ENCODE results near the gene OSBPL10.

OSBPL10 gene

DNA sequence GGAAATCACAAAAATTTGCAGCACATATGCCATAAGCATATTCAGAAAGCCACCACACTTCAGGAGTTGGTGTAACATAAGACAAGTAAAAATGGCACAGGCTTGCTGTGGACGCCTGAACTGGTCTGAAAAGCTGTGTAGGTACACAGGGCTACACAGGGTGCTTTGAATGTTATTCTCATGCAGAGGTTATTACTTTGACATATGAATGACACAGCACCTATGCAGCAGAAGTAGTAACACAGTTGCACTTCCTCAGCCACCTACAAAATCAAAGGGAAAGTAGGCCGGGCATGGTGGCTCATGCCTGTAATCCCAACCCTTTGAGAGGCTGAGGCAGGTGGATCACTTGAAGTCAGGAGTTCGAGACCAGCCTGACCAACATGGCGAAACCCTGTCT, 54.5 kb downstream of the OSBPL10 start:
- DNase-seq (ENCODE audit: low read depth in 4 of 4, low spot score in 1 of 4) = no peak

DNA sequence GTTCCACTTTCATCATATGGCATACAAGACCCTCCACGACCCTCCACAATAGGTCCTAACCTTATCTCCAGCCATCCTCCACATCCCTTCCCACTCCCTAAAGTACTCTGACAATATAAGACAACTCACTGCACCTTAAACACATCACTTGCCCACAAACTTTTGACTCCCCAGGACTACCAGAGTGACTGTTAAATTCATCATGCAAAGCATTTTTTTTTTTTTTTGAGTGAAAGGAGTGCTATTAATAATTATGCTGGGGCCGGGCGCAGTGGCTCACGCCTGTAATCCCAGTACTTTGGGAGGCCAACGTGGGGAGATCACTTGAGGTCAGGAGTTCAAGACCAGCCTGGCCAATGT, 55.8 kb downstream of the OSBPL10 start:
- no peak for DNase-seq (ENCODE audit: low read depth in 4 of 4, low spot score in 1 of 4)

DNA sequence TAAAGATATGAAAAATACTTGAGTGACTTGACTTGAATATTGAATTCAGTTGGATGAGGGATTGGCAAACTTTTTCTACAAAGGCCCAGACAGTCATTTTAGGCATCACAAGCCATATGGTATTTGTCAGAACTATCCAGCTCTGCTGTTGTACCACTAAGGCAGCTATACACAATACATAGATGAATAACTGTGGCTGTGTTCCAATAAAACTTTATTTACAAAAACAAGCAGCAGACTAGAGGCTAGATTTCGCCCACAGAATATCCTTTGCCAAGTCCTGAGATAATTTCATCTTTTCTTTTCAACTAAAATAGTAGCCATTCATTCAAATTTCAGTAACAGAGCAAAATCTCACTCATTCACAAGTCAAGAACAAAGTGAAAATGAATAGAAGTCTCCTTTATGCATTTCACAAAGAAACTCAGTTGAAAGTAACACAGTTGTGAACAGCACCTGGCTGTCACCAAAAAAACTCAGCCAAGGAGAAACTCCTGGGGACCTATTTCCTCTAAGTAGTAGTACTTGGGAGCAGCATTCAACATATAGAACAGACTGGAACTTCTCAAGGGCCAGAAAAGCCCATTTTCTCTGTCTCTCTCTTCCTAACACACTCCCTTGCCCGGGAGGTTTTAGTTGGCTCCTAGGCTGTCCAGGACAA, 56.3 kb downstream of the OSBPL10 start:
- DNase-seq (ENCODE audit: low read depth in 4 of 4, low spot score in 1 of 4) = no peak

DNA sequence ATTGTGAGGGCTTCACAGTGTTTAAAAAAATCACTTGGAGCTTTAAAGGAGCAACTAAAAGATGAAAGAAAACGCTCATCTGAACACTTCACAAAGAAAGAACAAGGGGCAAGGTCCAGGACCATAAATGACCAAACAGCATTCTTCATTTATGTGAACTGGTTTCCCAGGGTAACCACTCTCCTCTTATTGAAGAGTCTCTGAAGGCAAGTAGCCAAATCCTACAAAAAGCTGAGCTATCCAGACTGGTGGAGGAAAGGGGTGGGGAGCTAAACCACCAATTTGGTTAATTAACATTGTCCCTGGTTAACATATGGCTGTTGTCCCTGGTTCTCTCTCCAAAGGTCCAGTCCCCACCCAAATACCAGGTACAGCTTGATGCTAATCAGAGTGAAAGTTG, 58.1 kb downstream of the OSBPL10 start:
- no peak for DNase-seq (ENCODE audit: low read depth in 4 of 4, low spot score in 1 of 4)

DNA sequence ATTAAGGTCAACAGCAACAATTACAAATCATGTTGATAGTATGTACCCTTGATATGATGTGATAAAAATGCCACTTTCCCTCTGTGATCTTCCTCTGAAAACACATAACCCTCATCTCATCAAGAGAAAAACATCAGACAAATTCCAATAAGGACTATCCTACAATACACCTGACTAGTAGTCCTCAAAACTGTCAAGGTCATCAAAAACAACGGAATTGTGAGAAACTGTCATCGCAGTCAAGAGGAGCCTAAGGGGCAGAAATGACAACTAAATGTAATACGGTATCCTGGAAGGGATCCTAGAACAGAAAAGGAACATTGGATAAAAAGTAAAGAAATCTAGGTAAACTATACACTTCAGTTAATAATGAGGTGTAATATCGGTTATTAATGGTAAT, 59.2 kb downstream of the OSBPL10 start:
- DNase-seq (ENCODE audit: low read depth in 4 of 4, low spot score in 1 of 4) = no peak

DNA sequence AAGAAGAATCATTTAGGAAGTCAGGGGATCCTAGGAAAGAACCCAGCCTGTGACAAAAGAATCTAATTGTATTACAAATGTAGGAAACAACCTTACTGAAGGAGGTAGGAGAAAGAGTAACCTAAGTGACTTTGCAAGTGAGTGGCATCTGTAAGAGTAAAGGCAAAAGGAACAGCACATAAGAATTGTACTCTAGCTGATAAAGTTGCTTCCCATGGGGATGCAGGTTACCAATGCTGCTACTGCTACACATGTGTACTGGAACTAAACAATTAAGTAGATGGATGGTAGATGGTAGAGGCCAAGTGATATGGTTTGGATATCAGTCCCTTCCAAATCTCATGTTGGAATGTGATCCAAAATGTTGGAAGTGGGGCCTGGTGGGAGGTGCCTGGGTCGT, 60.8 kb downstream of the OSBPL10 start:
- DNase-seq (ENCODE audit: low read depth in 4 of 4, low spot score in 1 of 4) = no peak

DNA sequence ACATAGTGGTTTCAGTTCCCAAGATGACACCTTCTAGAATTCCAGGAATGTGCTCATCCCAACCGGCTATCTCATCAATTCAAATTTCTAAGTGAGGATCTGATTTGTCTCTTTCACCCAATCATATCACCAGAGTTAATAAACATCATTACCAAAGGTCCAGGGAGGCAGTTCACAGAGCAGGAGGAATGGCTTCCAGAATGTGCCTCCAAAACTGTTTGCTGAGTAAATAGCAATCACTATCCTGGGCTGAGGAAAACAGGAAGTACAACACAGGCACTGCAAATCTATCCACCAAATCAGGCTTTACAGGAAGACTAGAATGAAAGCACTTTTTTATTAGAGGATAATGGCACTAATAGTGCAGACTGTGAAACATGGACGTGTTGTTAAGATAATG, 61.5 kb downstream of the OSBPL10 start:
- no peak for DNase-seq (ENCODE audit: low read depth in 4 of 4, low spot score in 1 of 4)

DNA sequence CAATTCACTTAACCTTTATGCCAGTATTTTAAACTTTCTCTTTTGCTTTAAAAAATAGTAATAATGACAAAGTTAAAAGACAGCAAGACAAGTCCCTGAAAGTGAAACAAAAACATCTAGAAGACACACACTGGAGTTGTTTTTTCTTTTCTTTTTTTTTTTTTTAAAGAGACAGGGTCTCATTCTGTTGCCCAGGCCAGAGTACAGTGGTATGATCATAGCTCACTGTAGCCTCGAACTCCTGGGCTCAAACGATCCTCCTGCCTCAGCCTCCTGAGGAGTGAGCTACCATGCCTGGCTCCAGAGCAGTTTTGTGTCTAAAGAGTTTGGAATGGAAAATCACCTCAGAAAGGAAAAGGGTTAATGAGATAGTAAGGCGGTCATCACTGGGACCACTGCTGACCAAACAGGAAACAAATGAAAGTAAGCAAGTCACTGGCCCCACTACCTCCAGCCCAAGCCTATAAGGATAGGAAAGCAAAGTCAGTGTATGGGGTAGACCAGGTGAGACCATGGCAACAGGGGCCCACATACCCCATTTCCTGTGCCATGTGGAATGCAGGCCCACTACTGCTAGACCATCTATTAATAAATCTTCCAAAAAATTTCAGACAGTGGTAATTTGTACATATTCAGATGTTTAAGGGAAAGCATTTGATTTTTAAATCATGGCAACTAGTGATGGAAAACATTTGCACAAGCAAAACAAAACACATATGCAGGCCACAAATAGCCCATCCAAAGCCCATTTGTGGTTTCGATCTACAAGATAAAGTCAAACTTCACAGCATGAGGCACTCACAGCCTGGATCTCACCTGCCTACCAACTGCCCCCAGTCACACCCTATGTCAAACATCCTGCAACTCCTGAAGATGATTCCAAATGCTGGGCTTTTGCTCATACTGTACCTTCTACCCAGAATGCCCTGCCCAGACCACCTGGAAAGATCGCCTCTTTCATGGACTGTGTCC, 62.6 kb downstream of the OSBPL10 start:
- DNase-seq (ENCODE audit: low read depth in 4 of 4, low spot score in 1 of 4) = no peak

DNA sequence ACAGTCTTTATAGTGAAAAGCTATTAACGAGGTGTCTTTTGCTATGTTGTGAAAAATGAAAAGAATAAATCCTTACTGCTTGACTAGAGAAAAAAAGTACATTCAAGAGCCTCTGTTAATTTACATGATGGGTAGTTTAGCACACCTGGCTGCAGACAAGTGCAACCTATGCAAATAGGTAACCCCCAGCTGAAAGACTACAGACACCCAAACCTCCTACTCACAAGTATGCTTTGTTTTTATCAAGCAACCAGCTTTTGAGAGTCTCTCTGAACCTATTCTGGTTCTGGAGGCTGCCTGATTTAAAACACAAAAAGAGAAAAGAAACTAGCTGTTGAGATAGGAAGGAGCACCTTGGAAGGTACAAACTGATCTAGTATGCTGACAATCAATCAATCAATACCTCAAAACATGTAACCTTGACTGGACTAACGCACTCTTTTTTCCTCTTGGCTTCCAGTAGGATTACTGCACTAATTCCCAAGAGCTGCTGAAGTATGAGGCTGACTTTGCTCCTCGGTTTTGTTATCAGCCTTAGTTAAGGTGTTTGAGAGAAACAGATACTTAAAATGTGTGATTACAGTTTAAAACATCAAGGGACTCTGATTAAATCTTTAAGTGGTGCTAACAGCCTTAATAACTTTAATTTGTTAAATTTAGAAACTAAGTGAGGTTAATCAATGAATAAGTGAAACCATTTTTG, 63.6 kb downstream of the OSBPL10 start:
- DNase-seq (ENCODE audit: low read depth in 4 of 4, low spot score in 1 of 4) = no peak

DNA sequence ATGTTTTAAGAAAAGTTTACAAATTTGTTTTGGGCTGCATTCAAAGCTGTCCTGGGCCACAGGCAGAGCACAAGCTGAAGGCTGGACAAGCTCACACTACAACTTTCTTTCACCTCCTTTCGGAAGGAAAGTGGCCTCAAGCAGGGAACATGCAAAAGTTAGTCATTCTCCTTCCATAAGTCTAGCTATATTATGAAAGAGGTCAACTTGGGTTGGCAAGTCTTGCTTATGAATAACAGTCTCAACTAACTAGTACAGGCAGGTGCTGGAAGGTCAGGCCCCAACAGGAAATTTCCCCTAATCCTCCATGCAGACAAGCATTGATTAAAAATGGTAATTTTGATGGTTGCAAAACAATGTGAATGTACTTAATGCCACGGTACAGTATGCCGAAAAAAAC, 69.4 kb downstream of the OSBPL10 start:
- DNase-seq (ENCODE audit: low read depth in 4 of 4, low spot score in 1 of 4) = no peak

DNA sequence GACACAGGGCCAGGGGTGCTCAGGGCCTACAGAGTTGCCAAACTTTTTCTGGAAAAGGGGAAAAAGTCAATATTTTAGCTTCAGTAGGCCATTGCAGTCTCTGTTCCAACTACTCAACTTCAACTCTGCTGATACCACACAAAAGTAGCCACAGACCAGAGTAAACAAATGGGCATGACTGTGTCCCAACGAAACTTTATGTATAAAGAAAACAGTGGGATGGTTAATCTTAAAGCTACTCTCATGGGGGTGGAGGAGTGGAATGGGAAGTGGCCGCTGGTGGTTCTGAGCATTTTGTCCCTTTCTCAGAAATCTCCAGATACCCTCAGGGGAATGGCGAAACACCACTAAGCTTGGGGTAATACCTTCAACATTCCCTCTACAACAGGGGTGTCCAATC, 69.9 kb downstream of the OSBPL10 start:
- no peak for DNase-seq (ENCODE audit: low read depth in 4 of 4, low spot score in 1 of 4)

DNA sequence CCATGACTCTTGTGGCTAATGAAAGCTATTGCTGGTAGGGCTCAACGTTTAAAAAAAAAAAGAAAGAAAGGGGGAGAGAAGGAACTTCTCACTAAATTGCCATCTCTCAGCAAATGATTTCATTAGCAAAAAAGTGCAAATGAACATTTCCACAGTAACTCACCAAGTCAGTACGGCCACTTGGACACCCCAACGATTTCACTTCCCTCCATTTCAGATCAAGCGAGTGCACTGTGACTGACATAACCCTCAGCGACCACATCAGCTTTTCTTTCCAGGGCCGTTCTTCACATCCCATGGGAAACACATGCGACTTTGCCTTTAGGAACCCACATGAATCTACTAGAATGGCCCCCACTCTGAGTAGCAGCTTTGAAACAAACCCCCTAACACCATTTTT, 71.6 kb downstream of the OSBPL10 start:
- no peak for DNase-seq (ENCODE audit: low read depth in 4 of 4, low spot score in 1 of 4)

DNA sequence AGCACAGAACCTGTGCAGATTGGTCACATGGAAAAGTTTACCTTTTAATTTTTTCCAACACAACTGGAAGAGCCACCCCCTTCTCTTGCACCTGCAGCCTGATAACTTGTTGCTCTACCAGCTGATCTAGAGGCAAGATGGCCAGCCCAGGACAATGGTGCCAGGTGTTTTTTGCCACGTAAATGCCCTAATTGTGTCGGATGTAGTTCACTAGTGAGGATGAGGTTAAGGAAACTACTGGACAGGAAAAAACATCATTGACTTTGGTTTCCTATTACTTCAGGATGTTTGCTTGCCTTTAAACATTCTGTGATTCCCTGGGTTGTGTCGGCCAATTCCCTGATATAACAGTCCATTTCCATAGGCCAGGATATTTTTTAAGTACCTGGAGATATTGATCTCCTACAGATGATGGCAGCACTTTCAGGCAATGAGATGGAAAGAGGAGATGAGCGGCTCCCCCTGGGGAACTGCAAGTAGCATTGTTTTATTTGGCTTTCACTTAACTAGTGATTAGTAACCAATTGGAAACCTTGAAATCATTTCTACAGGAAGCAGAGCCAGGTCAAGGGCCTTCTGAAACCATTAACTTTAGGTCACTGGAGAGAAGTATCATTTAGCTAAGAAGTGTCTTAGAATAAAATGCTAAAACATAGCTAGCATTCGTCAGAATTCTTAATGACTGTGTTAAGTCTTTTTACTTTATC, 72.5 kb downstream of the OSBPL10 start:
- no peak for DNase-seq (ENCODE audit: low read depth in 4 of 4, low spot score in 1 of 4)

DNA sequence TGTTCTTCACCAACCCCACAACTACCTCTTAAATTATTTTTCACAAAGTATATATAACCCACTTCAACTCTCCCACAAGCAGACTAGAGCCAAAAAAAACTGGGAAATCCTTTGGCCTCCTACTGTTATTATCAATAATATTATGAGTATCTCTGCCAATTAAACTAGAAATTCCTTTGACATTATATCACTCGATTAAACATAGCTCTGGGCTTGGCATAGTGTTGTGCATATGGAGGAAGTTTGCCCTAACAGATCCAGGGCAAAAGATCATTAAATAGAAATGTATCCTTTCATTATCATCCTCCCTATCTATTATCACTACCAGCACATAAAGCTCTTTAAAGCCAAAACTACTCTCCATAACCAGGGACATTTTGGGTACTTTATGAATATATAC, 74.9 kb downstream of the OSBPL10 start:
- DNase-seq (ENCODE audit: low read depth in 4 of 4, low spot score in 1 of 4) = no peak

DNA sequence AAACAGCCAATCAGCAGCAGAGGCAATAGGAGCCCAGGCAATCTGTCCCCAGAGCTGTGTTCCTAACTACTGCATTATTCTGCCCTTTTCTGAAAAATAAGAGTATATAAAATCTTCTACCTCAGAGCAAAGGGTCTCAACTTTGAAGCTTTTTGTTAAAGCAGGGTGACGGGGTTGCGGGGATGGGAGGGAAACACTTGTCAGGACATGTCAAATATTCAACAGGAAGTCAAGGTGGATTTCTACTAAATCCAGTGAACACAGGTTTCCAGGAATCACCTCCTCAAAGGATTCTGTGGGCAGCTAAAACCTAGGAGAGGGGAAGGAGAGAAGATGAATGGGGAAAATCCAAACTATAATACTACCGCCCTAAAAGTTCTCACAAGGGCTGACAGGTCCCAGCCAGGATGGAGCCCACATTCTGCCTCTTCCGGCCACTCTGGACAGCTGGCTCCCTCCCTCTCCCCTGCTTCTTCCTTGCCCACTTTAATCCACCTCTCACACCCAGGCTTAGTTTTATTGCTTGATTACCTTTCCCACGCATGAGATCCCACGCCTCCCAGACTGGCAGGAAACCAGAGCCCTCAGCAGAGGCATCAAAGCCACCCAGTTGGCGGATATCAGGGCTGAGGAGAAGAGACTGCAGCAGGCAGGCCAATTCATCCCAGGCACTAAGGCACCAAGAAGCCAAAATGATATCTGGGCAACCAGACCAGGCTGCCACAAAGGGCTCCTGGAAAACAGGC, 77.2 kb downstream of the OSBPL10 start:
- DNase-seq (ENCODE audit: low read depth in 4 of 4, low spot score in 1 of 4) = no peak

DNA sequence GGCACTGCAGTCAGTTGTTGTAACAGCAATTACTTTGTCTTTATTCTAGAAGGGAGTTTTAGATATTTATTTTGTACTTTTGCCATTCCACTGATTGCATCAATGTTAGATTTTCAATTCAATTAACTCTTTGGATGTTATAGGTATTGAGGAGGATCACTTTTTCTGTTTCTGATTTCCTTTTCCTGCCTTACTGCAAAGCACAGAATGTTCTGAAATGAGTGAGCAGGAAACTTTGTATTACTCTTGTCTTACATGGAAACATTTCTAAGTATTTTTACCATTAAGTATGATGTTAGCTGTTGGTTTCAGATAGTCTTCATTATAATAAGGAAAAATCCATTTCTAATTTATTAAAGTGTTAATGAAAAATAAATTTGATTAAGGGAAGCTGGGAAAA, 80.5 kb downstream of the OSBPL10 start:
- DNase-seq (ENCODE audit: low read depth in 4 of 4, low spot score in 1 of 4) = no peak

DNA sequence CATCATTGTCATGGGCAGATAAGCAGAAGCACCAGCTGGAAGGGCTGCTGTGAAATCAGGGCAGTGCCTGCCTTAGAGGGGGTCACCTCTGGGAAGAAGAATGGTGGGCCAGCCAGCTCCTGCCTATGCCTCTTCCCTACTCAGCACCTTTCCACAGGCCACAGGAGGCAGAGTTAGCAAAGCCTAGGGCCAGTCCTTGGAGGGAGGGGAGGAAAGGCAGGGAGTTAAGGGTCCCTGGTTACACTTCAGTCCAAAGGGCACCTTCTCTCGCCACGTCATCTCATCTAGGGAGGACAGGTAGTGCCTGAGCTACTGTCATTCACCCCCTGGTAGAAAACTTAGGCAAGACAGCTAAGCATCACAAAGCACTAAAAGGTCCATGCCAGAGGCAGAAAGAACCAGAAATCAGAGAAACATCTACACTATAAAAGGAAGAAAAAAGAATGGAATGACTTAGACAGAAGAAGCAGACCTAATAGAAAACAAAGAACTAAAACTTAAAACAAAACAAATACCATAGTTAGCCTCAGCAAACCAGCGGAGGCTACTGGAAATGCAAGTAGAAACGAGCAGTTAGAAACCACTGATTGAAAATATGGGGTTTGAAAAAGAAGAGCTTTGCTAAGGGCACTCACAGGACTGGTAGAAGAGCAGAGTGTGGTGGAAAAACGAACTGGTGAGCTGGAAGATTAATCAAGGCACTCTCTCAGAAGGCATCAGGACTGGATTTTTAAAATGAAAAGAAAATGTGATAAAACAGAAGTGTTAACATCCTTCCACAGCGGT, 84.2 kb downstream of the OSBPL10 start:
- DNase-seq (ENCODE audit: low read depth in 4 of 4, low spot score in 1 of 4) = no peak

DNA sequence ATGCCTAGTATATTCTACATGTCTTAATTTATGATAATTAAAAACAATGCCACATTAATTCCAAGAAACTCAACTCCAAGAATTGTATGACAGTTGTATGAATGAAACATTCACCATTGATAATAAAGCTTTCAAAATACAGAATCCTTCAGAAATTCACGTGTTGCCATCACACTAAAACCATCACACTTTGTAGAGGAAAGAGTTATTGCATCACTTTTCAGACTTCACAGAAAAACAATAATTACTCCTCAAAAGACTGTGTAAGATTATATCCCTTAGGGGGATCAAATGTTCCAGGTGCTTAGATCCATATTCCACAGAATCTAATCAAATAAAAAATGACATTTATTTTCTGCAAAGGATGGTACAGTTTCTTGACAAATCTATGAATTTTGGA, 85.0 kb downstream of the OSBPL10 start:
- no peak for DNase-seq (ENCODE audit: low read depth in 4 of 4, low spot score in 1 of 4)

DNA sequence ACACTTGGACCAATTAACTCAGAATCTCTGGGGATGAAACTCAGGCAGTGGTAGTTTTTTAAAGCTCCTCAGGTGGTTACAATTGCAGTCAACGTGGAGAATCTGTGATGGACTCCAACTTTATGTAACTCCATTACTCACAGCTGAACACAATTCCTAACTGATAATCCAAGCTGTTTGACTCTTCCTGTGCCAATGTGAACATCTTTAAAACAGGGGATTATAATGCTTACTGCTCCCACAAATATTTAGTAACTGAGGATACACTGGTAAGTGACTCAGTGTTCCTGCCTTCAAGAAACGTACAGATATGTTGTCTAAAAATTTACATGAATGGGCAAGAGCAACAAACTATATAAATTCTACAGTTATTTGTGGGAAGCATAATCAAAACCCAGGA, 85.6 kb downstream of the OSBPL10 start:
- DNase-seq (ENCODE audit: low read depth in 4 of 4, low spot score in 1 of 4) = no peak
